HL-60/S4 (cell line): ENCODE results near the gene DDX3X.

Experiments
- in situ Hi-C: fragments of 300-500 bp; cut with MboI; formaldehyde crosslinking; loops from 2 replicates; pipeline ENCODE4 v1.14.3; 2022; ENCODE audit warnings: low sequenced_read_pairs

The DDX3X gene

GRCh38 chrX:41327341-41327740 is 6.6 kb upstream of the DDX3X start:
- in situ Hi-C loops = no loop called here

GRCh38 chrX:41329101-41329500 is 4.9 kb upstream of the DDX3X start:
- in situ Hi-C loops = no loop called here

- in situ Hi-C loops = no loop called here
Observed at GRCh38 chrX:41332005-41332404, 2.0 kb upstream of the DDX3X start.

- in situ Hi-C loops = no loop called here
Observed at GRCh38 chrX:41332408-41333002, 1.5 kb upstream of the DDX3X start.

GRCh38 chrX:41333003-41333743 is 789 bp upstream of the DDX3X start:
- in situ Hi-C loops = no loop called here

GRCh38 chrX:41334363-41335197 is 618 bp downstream of the DDX3X start:
- in situ Hi-C loops = no loop called here

- in situ Hi-C loops = no loop called here
Observed at GRCh38 chrX:41335198-41335957, 1.4 kb downstream of the DDX3X start.

GRCh38 chrX:41335958-41336331 is 2.0 kb downstream of the DDX3X start:
- in situ Hi-C loops = no loop called here

- in situ Hi-C loops = no loop called here
Observed at GRCh38 chrX:41336447-41336846, 2.5 kb downstream of the DDX3X start.

- in situ Hi-C loops = no loop called here
Observed at GRCh38 chrX:41337140-41337539, 3.2 kb downstream of the DDX3X start.

- in situ Hi-C loops = no loop called here
Observed at GRCh38 chrX:41338436-41338835, 4.5 kb downstream of the DDX3X start.

- in situ Hi-C loops = no loop called here
Observed at GRCh38 chrX:41339148-41339547, 5.2 kb downstream of the DDX3X start.

- in situ Hi-C loops = no loop called here
Observed at GRCh38 chrX:41344053-41344452, 10.1 kb downstream of the DDX3X start.

- in situ Hi-C loops = no loop called here
Observed at GRCh38 chrX:41347186-41347585, 13.2 kb downstream of the DDX3X start.

GRCh38 chrX:41348551-41348950 is 14.6 kb downstream of the DDX3X start:
- in situ Hi-C loops = no loop called here

- in situ Hi-C loops = loop anchor here (10.0 kb wide), 1 partner anchor 94 kb away; the partner anchor contains the start of gene NYX
Observed at GRCh38 chrX:41350150-41350975, 16.4 kb downstream of the DDX3X start.

- in situ Hi-C loops = loop anchor here (10.0 kb wide), 1 partner anchor 94 kb away; the partner anchor contains the start of gene NYX
Observed at GRCh38 chrX:41350976-41351569, 17.1 kb downstream of the DDX3X start.

GRCh38 chrX:41351923-41352322 is 18.0 kb downstream of the DDX3X start:
- in situ Hi-C loops = loop anchor here (10.0 kb wide), 1 partner anchor 93 kb away; the partner anchor contains the start of gene NYX

- in situ Hi-C loops = loop anchor here (10.0 kb wide), 1 partner anchor 92 kb away; the partner anchor contains the start of gene NYX
Observed at GRCh38 chrX:41352329-41352838, 18.4 kb downstream of the DDX3X start.
